Measurements from ENCODE around the gene LY6G6D. TPM values are rescaled to one million over a fixed set of nuclear protein-coding genes. Genes with fewer than 3 reads are reported as not detected.

LY6G6D gene
- total RNA-seq, 1 experiment from 2014 or later, result not detected

DNA sequence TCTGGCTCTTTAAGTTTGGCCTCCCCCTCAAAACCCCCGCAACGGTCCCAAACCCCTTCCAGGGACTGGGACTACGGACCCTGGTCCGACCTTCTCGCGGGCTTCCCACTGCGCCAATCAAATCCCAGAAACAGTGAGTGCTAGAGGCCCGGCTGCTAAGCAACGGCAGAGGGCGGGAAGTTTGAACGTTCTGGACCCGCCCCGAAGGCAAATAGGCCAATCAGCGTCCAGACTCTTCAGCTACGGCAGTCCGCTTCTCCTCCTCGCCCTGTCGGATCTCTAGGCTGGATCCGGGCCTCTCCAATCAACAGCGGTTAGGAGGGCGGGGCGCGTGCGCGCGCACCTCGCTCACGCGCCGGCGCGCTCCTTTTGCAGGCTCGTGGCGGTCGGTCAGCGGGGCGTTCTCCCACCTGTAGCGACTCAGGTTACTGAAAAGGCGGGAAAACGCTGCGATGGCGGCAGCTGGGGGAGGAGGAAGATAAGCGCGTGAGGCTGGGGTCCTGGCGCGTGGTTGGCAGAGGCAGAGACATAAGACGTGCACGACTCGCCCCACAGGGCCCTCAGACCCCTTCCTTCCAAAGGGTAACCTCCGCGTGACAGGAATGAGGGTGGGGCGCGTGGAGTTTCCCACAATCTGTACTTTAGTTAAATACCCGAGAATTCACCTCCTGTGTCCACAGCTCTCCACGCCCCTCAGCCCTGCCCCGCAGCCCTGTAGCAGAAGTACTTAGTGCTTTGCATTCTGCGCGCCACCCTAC is 24.7 kb downstream of the LY6G6D start, which contains the start of gene MSH5:
MSH5 (plus strand) TSS at position 367 of the 758 bp plus-strand sequence. CDS start 462 bp downstream, outside the sequence.
- Histone ChIP-seq H3K4me2 (ENCODE audit: low read depth, low read length, poor library complexity, severe bottlenecking) (peak within 1 kb of the TSS; percentile 79), H3K9me3 (ENCODE audit: low read length) (no peaks in the 10 kb centered on the region), H4K20me1 (ENCODE audit: insufficient read depth, low read depth, low read length) (no peaks in the 10 kb centered on the region), H3K9ac (ENCODE audit: low read length) (peak within 1 kb of the TSS; percentile 83), H3K79me2 (ENCODE audit: low read length) (peaks cover 34% of the 10 kb centered on the region), H3K4me1 (ENCODE audit: low read length) (peaks cover 55% of the 10 kb centered on the region), H2AFZ (ENCODE audit: low read length) (no peak within 1 kb of the TSS; the same call in 1 of the 2 replicates), H3K27me3 (ENCODE audit: low read length) (no peaks in the 10 kb centered on the region), H3K4me3 (ENCODE audit: low read length) (peak within 1 kb of the TSS; percentile 85), H3K36me3 (ENCODE audit: insufficient read depth, low read length) (0 out of 2 replicates have a peak, but pooled peaks cover 4% of the 10 kb centered on the region), H3K9me2 (replicated peaks; ENCODE audit: insufficient read depth, low read length) (no peaks in the 10 kb centered on the region), H3K27ac (ENCODE audit: low read length) (peak within 1 kb of the TSS; percentile 95)
- DNase-seq, result peak; percentile 100

DNA sequence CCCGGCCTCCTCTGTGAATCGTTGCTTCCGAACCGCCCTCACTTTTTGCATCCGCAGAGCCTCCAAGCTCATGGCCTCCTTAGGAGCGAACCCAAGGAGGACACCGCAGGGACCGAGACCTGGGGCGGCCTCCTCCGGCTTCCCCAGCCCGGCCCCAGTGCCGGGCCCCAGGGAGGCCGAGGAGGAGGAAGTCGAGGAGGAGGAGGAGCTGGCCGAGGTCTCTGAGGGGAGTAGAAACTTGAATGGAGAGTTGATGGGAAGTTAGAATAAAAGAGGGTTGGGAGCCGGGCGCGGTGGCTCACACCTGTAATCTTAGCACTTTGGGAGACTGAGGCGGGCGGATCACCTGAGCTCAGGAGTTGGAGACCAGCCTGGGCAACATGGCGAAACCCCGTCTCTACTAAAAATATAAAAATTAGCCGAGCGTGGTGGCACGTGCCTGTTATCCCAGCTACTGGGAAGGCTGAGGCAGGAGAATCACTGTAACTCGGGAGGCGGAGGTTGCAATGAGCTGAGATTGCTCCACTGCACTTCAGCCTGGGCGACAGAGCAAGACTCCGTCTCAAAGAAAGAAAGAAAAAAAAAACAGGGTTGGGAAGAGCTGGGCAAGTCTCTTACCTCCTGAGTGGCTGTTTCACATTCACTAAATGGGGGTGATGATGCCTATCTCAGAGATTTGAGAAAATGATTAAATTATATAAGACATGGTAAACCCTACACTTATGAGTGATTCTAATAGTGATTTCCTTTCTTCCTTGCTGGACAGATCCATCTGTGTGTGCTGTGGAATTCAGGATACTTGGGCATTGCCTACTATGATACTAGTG is 25.5 kb downstream of the LY6G6D start:
- H3K9ac ChIP-seq (ENCODE audit: low read length), result peak overlapping the region; percentile 83
- peaks cover 53% of the 10 kb centered on the region for H3K4me1 ChIP-seq (ENCODE audit: low read length)

GRCh38 chr6:31741815-31742214 is 26.7 kb downstream of the LY6G6D start:
- DNase-seq, result no peak
- Histone ChIP-seq H3K9me3 (ENCODE audit: low read length) (no peaks in the 10 kb centered on the region), H3K27me3 (ENCODE audit: low read length) (no peaks in the 10 kb centered on the region), H3K4me3 (ENCODE audit: low read length) (no peak overlapping the region), H3K36me3 (ENCODE audit: insufficient read depth, low read length) (0 out of 2 replicates have a peak, but pooled peaks cover 4% of the 10 kb centered on the region), H3K9me2 (replicated peaks; ENCODE audit: insufficient read depth, low read length) (no peaks in the 10 kb centered on the region), H3K27ac (ENCODE audit: low read length) (peak overlapping the region; percentile 95; the same call in 1 of the 2 replicates), H3K4me1 (ENCODE audit: low read length) (peaks cover 48% of the 10 kb centered on the region), H3K79me2 (ENCODE audit: low read length) (peaks cover 14% of the 10 kb centered on the region; the same call in 1 of the 2 replicates), H3K4me2 (ENCODE audit: low read depth, low read length, poor library complexity, severe bottlenecking) (no peak overlapping the region), H4K20me1 (ENCODE audit: insufficient read depth, low read depth, low read length) (no peaks in the 10 kb centered on the region), H3K9ac (ENCODE audit: low read length) (no peak overlapping the region), H2AFZ (ENCODE audit: low read length) (no peak overlapping the region)

More for the DNA sequence above, 25.5 kb downstream of the LY6G6D start:
- Histone ChIP-seq H2AFZ (ENCODE audit: low read length) (no peak overlapping the region; the same call in 1 of the 2 replicates), H3K27me3 (ENCODE audit: low read length) (no peaks in the 10 kb centered on the region), H3K9me2 (replicated peaks; ENCODE audit: insufficient read depth, low read length) (no peaks in the 10 kb centered on the region), H3K4me3 (ENCODE audit: low read length) (peak overlapping the region; percentile 85), H3K79me2 (ENCODE audit: low read length) (peaks cover 26% of the 10 kb centered on the region), H3K4me2 (ENCODE audit: low read depth, low read length, poor library complexity, severe bottlenecking) (peak overlapping the region; percentile 79), H3K9me3 (ENCODE audit: low read length) (no peaks in the 10 kb centered on the region), H3K36me3 (ENCODE audit: insufficient read depth, low read length) (0 out of 2 replicates have a peak, but pooled peaks cover 4% of the 10 kb centered on the region), H3K27ac (ENCODE audit: low read length) (peak overlapping the region; percentile 95), H4K20me1 (ENCODE audit: insufficient read depth, low read depth, low read length) (no peaks in the 10 kb centered on the region)
- peak; percentile 95 for DNase-seq

- Histone ChIP-seq H3K9ac (ENCODE audit: low read length) (no peak overlapping the region), H3K9me2 (replicated peaks; ENCODE audit: insufficient read depth, low read length) (no peaks in the 10 kb centered on the region), H3K79me2 (ENCODE audit: low read length) (peaks cover 13% of the 10 kb centered on the region; the same call in 1 of the 2 replicates)
Observed at GRCh38 chr6:31742894-31743293, 27.7 kb downstream of the LY6G6D start.

DNA sequence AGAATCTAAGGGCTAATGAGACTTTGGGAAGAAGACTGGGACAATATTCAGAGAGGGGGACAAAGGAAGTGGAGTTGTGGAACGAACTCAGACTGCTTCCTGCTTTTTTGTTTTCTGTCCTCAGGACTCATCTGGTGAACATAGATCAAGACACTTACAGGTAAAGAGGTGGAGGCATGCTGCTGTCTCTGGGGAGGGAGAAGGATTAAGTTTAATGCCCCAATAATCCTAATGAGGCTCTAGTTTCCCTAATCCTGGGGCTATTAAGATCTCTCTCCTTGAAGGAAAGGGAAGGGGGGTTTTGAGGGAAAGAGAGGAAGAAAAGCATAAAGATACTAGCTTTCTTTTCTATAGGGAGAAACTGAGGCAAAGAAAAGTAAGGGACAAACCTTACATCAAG is 29.3 kb downstream of the LY6G6D start:
- Histone ChIP-seq H3K9ac (ENCODE audit: low read length) (no peak overlapping the region), H3K27ac (ENCODE audit: low read length) (no peak overlapping the region), H2AFZ (ENCODE audit: low read length) (no peak overlapping the region), H3K4me2 (ENCODE audit: low read depth, low read length, poor library complexity, severe bottlenecking) (no peak overlapping the region), H3K9me3 (ENCODE audit: low read length) (no peaks in the 10 kb centered on the region), H3K4me3 (ENCODE audit: low read length) (no peak overlapping the region), H3K9me2 (replicated peaks; ENCODE audit: insufficient read depth, low read length) (no peaks in the 10 kb centered on the region), H4K20me1 (ENCODE audit: insufficient read depth, low read depth, low read length) (no peaks in the 10 kb centered on the region), H3K79me2 (ENCODE audit: low read length) (peaks cover 13% of the 10 kb centered on the region; the same call in 1 of the 2 replicates), H3K27me3 (ENCODE audit: low read length) (no peaks in the 10 kb centered on the region), H3K4me1 (ENCODE audit: low read length) (peaks cover 22% of the 10 kb centered on the region), H3K36me3 (ENCODE audit: insufficient read depth, low read length) (0 out of 2 replicates have a peak, but pooled peaks cover 4% of the 10 kb centered on the region)
- no peak for DNase-seq

More at GRCh38 chr6:31742894-31743293, 27.7 kb downstream of the LY6G6D start:
- Histone ChIP-seq H3K4me2 (ENCODE audit: low read depth, low read length, poor library complexity, severe bottlenecking) (no peak overlapping the region), H3K27me3 (ENCODE audit: low read length) (no peaks in the 10 kb centered on the region), H2AFZ (ENCODE audit: low read length) (no peak overlapping the region), H3K4me3 (ENCODE audit: low read length) (no peak overlapping the region), H3K27ac (ENCODE audit: low read length) (no peak overlapping the region), H3K36me3 (ENCODE audit: insufficient read depth, low read length) (0 out of 2 replicates have a peak, but pooled peaks cover 4% of the 10 kb centered on the region), H3K9me3 (ENCODE audit: low read length) (no peaks in the 10 kb centered on the region), H3K4me1 (ENCODE audit: low read length) (peaks cover 37% of the 10 kb centered on the region), H4K20me1 (ENCODE audit: insufficient read depth, low read depth, low read length) (no peaks in the 10 kb centered on the region)
- DNase-seq, result no peak

DNA sequence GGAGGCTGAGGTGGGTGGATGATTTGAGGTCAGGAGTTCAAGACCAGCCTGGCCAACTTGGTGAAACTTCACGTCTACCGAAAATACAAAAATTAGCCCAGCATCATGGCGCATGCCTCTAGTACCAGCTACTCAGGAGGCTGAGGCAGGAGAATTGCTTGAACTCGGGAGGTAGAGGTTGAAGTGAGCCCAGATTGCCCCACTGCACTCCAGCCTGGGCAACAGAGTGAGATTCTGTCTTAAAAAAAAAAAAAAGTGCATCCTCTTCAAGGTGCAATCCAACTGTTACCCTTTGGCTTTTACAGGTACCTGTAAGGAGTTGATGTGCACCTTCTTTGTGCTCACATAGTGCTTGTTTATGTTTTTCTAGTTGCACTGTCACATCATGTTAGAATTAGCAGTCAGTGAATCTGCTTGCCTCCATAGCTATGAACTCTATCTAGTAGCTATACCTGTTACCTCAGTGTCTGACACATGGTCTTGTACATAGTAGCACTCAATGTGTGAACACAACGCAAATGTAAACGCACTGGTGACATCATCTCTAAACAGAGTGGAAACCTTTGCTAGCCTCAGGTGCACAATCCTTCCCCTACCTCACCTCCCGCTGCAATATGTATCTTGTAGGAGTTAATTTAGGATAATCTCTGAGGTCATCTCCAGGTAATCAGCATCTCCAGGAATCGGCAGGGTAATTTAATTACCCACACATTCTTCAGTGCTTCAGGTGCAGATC is 34.3 kb downstream of the LY6G6D start:
- H3K79me2 ChIP-seq (ENCODE audit: low read length), result no peaks in the 10 kb centered on the region
- no peak overlapping the region for H3K4me3 ChIP-seq (ENCODE audit: low read length)
- H3K9ac ChIP-seq (ENCODE audit: low read length), result no peak overlapping the region
- no peaks in the 10 kb centered on the region for H4K20me1 ChIP-seq (ENCODE audit: insufficient read depth, low read depth, low read length)
- no peak overlapping the region for H2AFZ ChIP-seq (ENCODE audit: low read length)
- H3K9me2 ChIP-seq (replicated peaks; ENCODE audit: insufficient read depth, low read length), result no peaks in the 10 kb centered on the region
- H3K4me2 ChIP-seq (ENCODE audit: low read depth, low read length, poor library complexity, severe bottlenecking), result no peak overlapping the region
- no peaks in the 10 kb centered on the region for H3K36me3 ChIP-seq (ENCODE audit: insufficient read depth, low read length)
- H3K27me3 ChIP-seq (ENCODE audit: low read length), result no peaks in the 10 kb centered on the region
- no peaks in the 10 kb centered on the region for H3K9me3 ChIP-seq (ENCODE audit: low read length)
- no peak for DNase-seq
- H3K4me1 ChIP-seq (ENCODE audit: low read length), result no peaks in the 10 kb centered on the region
- H3K27ac ChIP-seq (ENCODE audit: low read length), result no peak overlapping the region

DNA sequence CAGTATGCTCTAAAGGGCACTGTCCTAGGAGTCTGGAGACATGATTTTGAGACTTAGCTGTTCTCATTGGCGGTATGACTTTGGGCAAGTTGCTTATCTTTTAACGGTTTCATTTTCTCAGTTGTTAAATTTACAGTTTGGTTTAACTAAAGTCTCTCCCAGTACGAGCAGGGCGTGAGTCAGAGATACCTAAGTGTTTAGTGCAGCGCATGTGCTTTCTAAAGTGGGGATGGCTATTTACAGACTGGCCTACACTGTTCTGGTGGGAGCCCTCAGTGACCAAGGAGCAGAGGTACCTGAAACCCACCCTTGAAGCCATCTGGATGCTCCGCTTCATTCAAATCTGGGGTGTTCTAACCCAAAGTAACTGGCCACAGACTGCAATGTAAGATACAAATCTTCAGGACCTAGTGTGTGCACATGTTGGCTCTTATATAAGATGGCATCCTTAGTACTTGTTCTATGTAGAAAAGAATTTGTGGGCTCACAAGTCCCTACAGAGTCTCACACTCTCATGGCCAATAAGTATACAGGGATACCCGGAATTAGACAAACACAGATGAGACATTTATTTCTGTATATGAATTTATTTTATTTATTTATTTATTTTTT is 35.4 kb downstream of the LY6G6D start:
- H3K4me3 ChIP-seq (ENCODE audit: low read length), result no peak overlapping the region
- no peak overlapping the region for H3K27ac ChIP-seq (ENCODE audit: low read length)
- H4K20me1 ChIP-seq (ENCODE audit: insufficient read depth, low read depth, low read length), result no peaks in the 10 kb centered on the region
- DNase-seq, result no peak
- no peak overlapping the region for H3K9ac ChIP-seq (ENCODE audit: low read length)
- H3K4me1 ChIP-seq (ENCODE audit: low read length), result no peaks in the 10 kb centered on the region
- H2AFZ ChIP-seq (ENCODE audit: low read length), result no peak overlapping the region
- no peaks in the 10 kb centered on the region for H3K9me3 ChIP-seq (ENCODE audit: low read length)
- no peaks in the 10 kb centered on the region for H3K79me2 ChIP-seq (ENCODE audit: low read length)
- no peak overlapping the region for H3K4me2 ChIP-seq (ENCODE audit: low read depth, low read length, poor library complexity, severe bottlenecking)
- H3K27me3 ChIP-seq (ENCODE audit: low read length), result no peaks in the 10 kb centered on the region
- H3K9me2 ChIP-seq (replicated peaks; ENCODE audit: insufficient read depth, low read length), result no peaks in the 10 kb centered on the region
- no peaks in the 10 kb centered on the region for H3K36me3 ChIP-seq (ENCODE audit: insufficient read depth, low read length)

Measured in Karpas-422 (cell line).